Choroid plexus epithelial cell (primary cell): ENCODE measurements around the gene BIRC5.

Source experiments
- DNase-seq: peaks from one replicate; pipeline ENCODE4 v3.0.0-alpha.2; 2010; ENCODE audit warnings: low read depth
- H3K4me3 ChIP-seq: 2 replicates; pipeline ENCODE4 v1.5.1; 2011; ENCODE audit warnings: low read depth, mild to moderate bottlenecking, control low read depth, low read length, moderate library complexity
- CTCF ChIP-seq: conservative IDR thresholded peaks from 2 replicates; pipeline ENCODE4 v1.5.1; 2011; ENCODE audit warnings: low read depth, mild to moderate bottlenecking, control low read depth, inconsistent platforms, low read length, moderate library complexity

The BIRC5 gene

DNA sequence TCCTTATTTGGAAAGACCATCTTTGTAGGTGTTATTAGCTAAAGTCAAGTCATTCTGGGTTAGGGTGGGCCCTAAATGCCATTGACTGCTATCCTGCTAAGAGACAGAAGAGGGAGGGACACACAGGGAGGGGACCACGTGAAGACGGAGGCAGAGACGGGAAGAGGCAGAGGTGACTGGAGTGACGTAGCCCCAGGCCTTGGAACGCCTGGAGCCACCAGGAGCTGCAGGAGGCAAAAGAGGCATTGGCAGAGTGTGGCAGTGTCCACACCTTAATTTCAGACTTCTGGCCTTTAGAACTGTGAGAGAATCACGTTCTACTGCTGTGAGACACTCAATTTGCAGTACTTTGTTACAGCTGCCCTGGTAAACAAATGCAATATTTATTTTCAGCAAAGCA, 13.6 kb upstream of the BIRC5 start:
- TF ChIP-seq CTCF = no peak
- no peak for DNase-seq
- no peak overlapping the region for H3K4me3 ChIP-seq

DNA sequence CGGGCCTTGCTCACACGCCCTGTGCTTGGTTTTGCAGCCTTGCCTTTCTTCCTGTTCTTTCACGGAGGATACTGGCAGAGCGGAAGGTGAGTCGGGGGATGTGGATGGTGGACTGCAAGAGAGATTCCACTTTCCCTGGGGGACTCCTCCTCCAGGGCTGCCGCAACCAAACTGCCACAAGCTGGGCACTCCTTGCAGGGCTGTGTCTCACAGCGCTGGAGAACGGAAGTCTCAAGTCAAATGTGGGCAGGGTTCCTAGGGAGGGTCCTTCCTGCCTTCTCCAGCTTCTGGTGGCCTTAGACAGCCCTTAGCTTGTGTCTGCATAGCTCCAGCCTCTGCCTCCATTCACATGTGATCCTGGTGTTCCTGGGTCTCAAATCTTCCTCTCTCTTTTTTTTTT, 11.4 kb upstream of the BIRC5 start:
- TF ChIP-seq CTCF = no peak
- no peak for DNase-seq
- H3K4me3 ChIP-seq = no peak overlapping the region

- DNase-seq = no peak
- TF ChIP-seq CTCF = no peak
- H3K4me3 ChIP-seq = no peak overlapping the region
These were observed 9.5 kb upstream of the BIRC5 start for GRCh38 chr17:78204387-78205123.

DNA sequence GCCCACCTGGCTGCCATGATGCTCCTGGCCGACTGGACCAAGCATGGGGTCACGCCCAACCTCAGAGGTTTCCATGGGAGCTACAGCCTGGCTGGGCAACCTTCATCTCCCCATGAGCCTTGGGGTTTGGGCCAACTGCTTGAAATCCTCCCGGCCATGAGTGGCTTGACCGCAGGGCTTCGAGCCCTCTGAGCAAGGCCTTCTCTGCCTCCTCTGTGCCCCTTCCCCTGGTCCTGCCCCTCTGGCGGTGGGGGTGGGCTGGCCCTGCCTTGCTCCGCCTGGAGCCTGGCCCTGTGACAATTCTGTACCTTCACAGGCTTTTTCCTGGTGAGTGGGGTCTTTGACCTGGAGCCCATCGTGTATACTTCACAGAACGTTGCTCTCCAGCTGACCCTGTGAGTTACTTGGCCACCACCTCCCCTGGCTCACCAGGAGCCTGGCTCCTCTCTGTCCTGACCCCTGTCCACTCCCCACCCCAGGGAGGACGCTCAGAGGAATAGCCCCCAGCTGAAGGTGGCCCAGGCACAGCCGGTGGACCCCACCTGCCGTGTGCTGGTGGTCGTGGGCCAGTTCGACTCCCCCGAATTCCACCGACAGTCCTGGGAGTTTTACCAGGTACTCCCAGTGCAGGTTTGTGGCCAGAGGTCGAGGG, 8.8 kb upstream of the BIRC5 start:
- H3K4me3 ChIP-seq = no peak overlapping the region
- no peak for DNase-seq
- no peak for TF ChIP-seq CTCF

DNA sequence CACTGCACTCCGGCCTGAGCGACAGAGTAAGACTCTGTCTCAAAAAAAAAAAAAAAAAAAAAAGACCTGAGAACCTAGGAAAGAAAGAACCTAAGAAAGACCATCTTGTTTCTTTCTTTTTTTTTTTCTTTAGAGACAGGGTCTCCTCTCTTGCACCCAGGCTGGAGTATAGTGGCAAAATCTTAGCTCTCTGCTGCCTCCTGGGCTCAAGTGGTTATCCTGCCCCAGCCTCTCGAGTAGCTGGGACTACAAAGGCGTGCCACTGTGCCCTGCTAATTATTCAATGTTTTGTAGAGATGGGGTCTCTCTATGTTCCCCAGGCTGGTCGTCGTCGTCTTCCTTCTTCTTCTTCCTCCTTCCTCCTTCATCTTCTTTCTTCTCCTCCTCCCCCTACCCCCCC, 7.8 kb upstream of the BIRC5 start:
- TF ChIP-seq CTCF = peak; percentile 25
- no peak overlapping the region for H3K4me3 ChIP-seq
- DNase-seq = no peak

DNA sequence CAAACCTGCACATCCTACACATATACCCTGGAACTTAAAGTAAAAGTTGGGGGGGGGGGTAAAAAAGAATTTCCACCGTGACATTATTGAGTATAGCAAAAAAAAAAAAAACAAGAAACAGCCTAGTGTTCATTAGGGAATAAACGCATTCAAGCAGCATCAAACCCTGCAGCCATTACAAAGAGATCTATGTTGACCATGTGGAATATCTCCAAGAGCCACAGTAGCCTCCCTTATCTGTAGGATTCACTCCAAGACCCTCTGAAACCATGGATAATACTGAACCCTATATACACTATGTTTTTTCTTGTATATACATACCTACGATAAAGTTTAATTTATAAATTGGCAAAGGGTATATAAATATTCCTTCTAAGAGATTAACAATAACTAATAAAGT, 5.6 kb upstream of the BIRC5 start:
- DNase-seq = no peak
- H3K4me3 ChIP-seq = no peak overlapping the region
- TF ChIP-seq CTCF = no peak

DNA sequence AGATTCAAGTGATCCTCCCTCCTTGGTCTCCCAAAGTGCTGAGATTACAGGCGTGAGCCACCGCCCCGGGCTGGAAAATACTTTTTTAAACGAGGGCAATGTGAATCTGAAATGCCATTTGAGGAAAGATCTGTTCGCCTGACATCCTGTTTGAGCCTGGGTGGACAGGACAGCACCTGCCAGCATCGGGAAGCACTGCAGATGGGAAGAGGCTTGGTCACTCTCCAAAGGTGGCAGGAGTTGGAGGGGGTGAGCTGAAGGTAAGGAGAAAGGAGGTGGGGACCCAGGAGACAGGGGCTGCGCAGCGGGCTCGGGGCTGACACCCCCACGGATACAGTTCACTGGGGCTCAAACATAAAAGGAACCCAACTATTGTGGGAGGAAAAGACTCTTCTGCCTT, 3.9 kb upstream of the BIRC5 start:
- no peak for TF ChIP-seq CTCF
- DNase-seq = no peak
- H3K4me3 ChIP-seq = no peak overlapping the region
